ENCODE results near the gene HTRA3. TPM values are rescaled to one million over a fixed set of nuclear protein-coding genes. Genes with fewer than 3 reads are reported as not detected.
"Not testable (repeated sequence)": the region's sequence is repeated elsewhere in the genome, so short reads cannot be mapped to it uniquely, and the experiment has no call there.

The HTRA3 gene
- total RNA-seq, 2 donors from 2014 or later, result 48.5 to 78.2 TPM

GRCh38 chr4:8343262-8343966 lies 73.9 kb downstream of the HTRA3 start:
- ATAC-seq, result no peak
- no peak for DNase-seq
- intact Hi-C loops (cut with DNase I), result no loop called here

- no peak for DNase-seq
- intact Hi-C loops (cut with DNase I), result no loop called here
- no peak for ATAC-seq
Observed at GRCh38 chr4:8343967-8344331, 74.4 kb downstream of the HTRA3 start.

GRCh38 chr4:8344377-8344776 lies 74.8 kb downstream of the HTRA3 start:
- no peak for DNase-seq
- intact Hi-C loops (cut with DNase I), result no loop called here

GRCh38 chr4:8345053-8345945 lies 75.7 kb downstream of the HTRA3 start:
- DNase-seq, result no peak

More at GRCh38 chr4:8344377-8344776, 74.8 kb downstream of the HTRA3 start:
- ATAC-seq, result no peak

GRCh38 chr4:8345946-8346814 lies 76.6 kb downstream of the HTRA3 start:
- ATAC-seq, result no peak
- DNase-seq, result no peak
- intact Hi-C loops (cut with DNase I), result no loop called here

More at GRCh38 chr4:8345053-8345945, 75.7 kb downstream of the HTRA3 start:
- no peak for ATAC-seq
- intact Hi-C loops (cut with DNase I), result no loop called here

- ATAC-seq (peak; percentile 24 to 56), DNase-seq (no peak)
- intact Hi-C loops (cut with DNase I), result no loop called here
Observed at GRCh38 chr4:8346838-8347605, 77.5 kb downstream of the HTRA3 start.

GRCh38 chr4:8347660-8348059 lies 78.1 kb downstream of the HTRA3 start:
- ATAC-seq, result no peak
- DNase-seq, result no peak
- intact Hi-C loops (cut with DNase I), result no loop called here

- no peak for DNase-seq
Observed at GRCh38 chr4:8348071-8348470, 78.5 kb downstream of the HTRA3 start.

GRCh38 chr4:8349236-8349635 lies 79.7 kb downstream of the HTRA3 start:
- intact Hi-C loops (cut with DNase I); DNase-seq; ATAC-seq: not testable (repeated sequence)

More at GRCh38 chr4:8348071-8348470, 78.5 kb downstream of the HTRA3 start:
- intact Hi-C loops (cut with DNase I), result no loop called here
- no peak for ATAC-seq

- no peak for DNase-seq
- no peak for ATAC-seq
- intact Hi-C loops (cut with DNase I), result no loop called here
Observed at GRCh38 chr4:8349664-8350236, 80.2 kb downstream of the HTRA3 start.

GRCh38 chr4:8350352-8350751 lies 80.8 kb downstream of the HTRA3 start:
- intact Hi-C loops (cut with DNase I), result no loop called here
- ATAC-seq (no peak), DNase-seq (no peak)

GRCh38 chr4:8350841-8351461 lies 81.4 kb downstream of the HTRA3 start:
- DNase-seq (no peak), ATAC-seq (no peak)
- intact Hi-C loops (cut with DNase I), result no loop called here

GRCh38 chr4:8351931-8352367 lies 82.4 kb downstream of the HTRA3 start:
- DNase-seq (no peak), ATAC-seq (peak in 1 of 2 donors; percentile 36)
- intact Hi-C loops (cut with DNase I), result no loop called here

- intact Hi-C loops (cut with DNase I), result no loop called here
- DNase-seq (no peak), ATAC-seq (no peak)
Observed at GRCh38 chr4:8352368-8353157, 83.0 kb downstream of the HTRA3 start.

GRCh38 chr4:8353158-8353669 lies 83.7 kb downstream of the HTRA3 start:
- ATAC-seq (no peak), DNase-seq (no peak)
- intact Hi-C loops (cut with DNase I), result no loop called here

GRCh38 chr4:8353912-8354453 lies 84.4 kb downstream of the HTRA3 start:
- ATAC-seq (no peak), DNase-seq (no peak)
- intact Hi-C loops (cut with DNase I), result no loop called here

- ATAC-seq (no peak), DNase-seq (no peak)
- intact Hi-C loops (cut with DNase I), result no loop called here
Observed at GRCh38 chr4:8355306-8355705, 85.8 kb downstream of the HTRA3 start.
